Measurements from ENCODE around the gene DLG2.
A peak's percentile ranks its signal among the peaks of the same experiment; 100 is the strongest.

DLG2 gene

DNA sequence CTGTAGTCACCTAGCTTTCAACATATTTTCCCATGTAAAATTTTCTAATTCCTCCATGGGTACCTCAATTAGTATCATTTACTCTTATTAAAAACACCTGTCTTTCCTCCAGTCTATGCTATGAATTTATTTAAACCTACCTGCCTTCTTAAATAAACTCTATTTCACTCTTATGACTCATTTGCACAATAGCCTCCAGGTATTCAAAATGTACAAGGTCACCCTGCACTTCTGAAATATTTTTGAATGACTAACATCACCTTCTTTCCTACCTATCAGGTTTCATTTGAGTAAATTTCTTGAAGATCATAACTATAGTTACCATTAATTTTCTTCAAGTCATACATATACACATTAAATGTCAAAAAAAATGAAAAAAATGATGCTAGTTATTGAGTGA, 939.7 kb downstream of the DLG2 start:
- no peak for TF ChIP-seq CTCF (IDR thresholded peaks at IDR 0.05; ENCODE audit: low read depth, low read length)
- DNase-seq (ENCODE audit: low read depth in 2 of 2): no peak
- H3K4me3 ChIP-seq (replicated peaks in 1 of 2; ENCODE audit: low read depth in 2 of 2, low read length in 2 of 2): no peak overlapping the region

DNA sequence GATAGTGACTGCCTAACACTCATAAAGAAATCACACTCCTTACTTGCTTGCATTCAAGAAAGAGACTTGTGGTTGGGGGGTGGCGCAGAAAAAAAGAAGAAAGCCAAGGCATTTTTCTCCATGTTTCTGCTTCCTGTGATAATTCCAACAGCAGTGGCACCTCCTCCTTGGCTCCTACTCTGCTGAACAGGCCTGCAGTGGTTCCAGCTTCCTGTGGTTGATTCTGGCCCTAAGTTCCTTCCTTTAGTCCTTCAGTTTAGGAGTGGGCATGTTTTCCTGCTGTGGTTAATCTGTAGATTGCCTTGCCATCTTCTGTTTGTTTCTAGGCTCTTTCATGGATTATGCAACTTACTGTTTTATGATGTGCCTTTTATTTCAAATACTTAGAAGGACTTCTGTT, 940.4 kb downstream of the DLG2 start:
- no peak for TF ChIP-seq CTCF (IDR thresholded peaks at IDR 0.05; ENCODE audit: low read depth, low read length)

DNA sequence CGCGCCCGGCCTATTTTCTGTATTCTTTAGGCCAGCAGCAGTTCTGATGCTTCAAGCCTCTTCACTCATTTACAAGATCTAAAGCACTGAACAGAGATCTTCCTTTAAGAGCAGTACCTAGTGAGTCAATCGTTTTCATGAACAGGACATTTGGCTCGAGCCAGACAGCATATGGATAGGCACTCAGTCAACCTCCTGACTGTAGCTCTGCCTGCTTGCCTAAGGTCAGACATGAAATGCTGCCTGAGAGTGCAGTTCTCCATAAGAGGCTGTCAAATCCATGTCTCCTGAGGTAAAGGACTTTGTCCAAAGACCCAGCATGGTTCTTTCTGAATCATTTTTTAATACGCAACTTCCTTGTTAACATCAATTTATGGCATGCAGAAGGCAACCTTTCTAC, 941.2 kb downstream of the DLG2 start:
- TF ChIP-seq CTCF (IDR thresholded peaks at IDR 0.05; ENCODE audit: low read depth, low read length): no peak
- DNase-seq (ENCODE audit: low read depth in 2 of 2): no peak
- no peak overlapping the region for H3K4me3 ChIP-seq (replicated peaks in 1 of 2; ENCODE audit: low read depth in 2 of 2, low read length in 2 of 2)

More for the DNA sequence above, 940.4 kb downstream of the DLG2 start:
- no peak for DNase-seq (ENCODE audit: low read depth in 2 of 2)
- no peak overlapping the region for H3K4me3 ChIP-seq (replicated peaks in 1 of 2; ENCODE audit: low read depth in 2 of 2, low read length in 2 of 2)

- TF ChIP-seq CTCF (IDR thresholded peaks at IDR 0.05; ENCODE audit: low read depth, low read length): no peak
- DNase-seq (ENCODE audit: low read depth in 2 of 2): no peak
- H3K4me3 ChIP-seq (replicated peaks in 1 of 2; ENCODE audit: low read depth in 2 of 2, low read length in 2 of 2): no peak overlapping the region
Measured at GRCh38 chr11:84685149-84685548, 942.0 kb downstream of the DLG2 start.

DNA sequence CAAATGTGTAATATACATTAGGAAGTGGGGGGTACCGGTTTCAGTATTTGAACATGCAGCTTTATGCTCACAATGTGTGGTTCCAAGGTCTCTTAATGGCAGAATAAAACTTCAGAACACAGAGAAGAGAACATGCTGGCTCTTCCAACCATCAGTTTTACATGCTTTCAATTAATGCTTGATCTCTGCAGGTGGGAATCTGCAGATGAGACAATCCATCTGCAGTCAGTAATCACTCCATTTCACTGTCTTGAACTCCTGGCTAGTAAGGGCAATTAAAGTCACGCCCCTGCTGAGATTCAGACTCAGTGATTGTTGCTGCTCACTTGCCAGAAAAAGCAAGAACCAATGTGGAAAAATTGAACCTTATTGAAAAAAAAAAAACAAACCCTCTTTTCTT, 945.7 kb downstream of the DLG2 start:
- no peak overlapping the region for H3K4me3 ChIP-seq (replicated peaks in 1 of 2; ENCODE audit: low read depth in 2 of 2, low read length in 2 of 2)
- TF ChIP-seq CTCF (IDR thresholded peaks at IDR 0.05; ENCODE audit: low read depth, low read length): no peak
- DNase-seq (ENCODE audit: low read depth in 2 of 2): no peak

GRCh38 chr11:84675396-84676025, 951.6 kb downstream of the DLG2 start:
- no peak for TF ChIP-seq CTCF (IDR thresholded peaks at IDR 0.05; ENCODE audit: low read depth, low read length)
- H3K4me3 ChIP-seq (replicated peaks in 1 of 2; ENCODE audit: low read depth in 2 of 2, low read length in 2 of 2): no peak overlapping the region
- DNase-seq (ENCODE audit: low read depth in 2 of 2): no peak

- peak in 1 of 2 donors; percentile 1 for DNase-seq (ENCODE audit: low read depth in 2 of 2)
- H3K4me3 ChIP-seq (replicated peaks in 1 of 2; ENCODE audit: low read depth in 2 of 2, low read length in 2 of 2): no peak overlapping the region
- TF ChIP-seq CTCF (IDR thresholded peaks at IDR 0.05; ENCODE audit: low read depth, low read length): no peak
Measured at GRCh38 chr11:84673753-84674152, 953.4 kb downstream of the DLG2 start.
